ENCODE measurements around the gene LGR5. TPM values are rescaled to one million over a fixed set of nuclear protein-coding genes. Genes with fewer than 3 reads are reported as not detected.
"Not testable (repeated sequence)": the region's sequence is repeated elsewhere in the genome, so short reads cannot be mapped to it uniquely, and the experiment has no call there.

Gene LGR5
- total RNA-seq, 2 experiments from 2014 or later, result not detected

DNA sequence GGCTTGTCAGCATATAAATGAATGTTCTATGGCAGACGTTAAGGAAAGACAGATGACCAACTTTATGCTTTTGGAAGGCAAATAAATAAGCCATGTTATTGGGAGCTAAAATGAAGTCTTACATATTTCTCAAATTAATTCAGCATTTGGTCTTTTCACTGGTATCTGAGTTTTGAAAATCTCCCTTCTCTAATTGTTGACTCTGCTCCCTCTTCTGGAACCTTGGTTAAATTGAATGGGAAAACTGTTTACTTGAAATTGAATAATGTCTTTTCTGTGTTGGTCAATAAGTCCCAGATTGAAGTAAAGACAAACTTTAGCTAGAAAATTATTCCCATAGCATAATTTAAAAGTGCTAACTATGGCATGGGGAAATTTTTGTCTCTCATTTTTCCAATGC is 38.7 kb downstream of the LGR5 start:
- CTCF ChIA-PET, result no interaction called here
- intact Hi-C loops (cut with micrococcal nuclease), result no loop called here
- POLR2A ChIA-PET, result no interaction called here

DNA sequence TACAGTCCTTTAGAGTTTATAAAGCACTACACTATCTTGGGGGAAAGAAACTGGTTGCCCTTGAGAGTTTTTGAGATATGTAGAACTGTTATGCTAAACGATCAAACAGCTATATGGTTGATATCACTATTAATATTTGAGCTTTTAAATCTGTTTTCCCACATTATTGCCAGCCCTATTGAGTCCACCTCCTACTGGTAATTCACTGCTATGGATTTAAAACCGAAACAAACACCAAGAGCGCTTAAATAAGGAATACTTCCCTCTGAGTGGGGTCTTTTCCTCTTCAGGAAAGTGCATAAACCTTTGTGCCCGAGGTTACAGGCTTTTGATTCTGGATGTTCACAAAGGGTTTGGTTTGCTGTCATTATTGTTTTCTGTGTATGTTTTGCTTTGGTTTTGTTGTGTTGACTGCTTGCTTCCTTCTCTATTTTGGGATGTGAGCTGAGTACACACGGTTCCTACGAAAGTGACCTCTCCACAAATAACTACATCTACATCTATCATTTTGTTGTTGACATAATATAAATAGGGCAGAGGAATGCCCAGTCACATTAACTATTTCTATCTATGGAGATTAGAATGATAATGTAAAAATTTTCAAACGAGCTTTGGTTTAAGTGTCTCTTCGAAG is 44.8 kb downstream of the LGR5 start:
- Mint-ChIP-seq H3K27me3 (peaks cover 3% of the 10 kb centered on the region), H3K27ac (no peak overlapping the region), H3K36me3 (ENCODE audit: low read depth) (no peaks in the 10 kb centered on the region), H3K4me1 (ENCODE audit: low read depth) (no peaks in the 10 kb centered on the region), H3K9me3 (no peaks in the 10 kb centered on the region), H3K4me3 (no peak overlapping the region)
- intact Hi-C loops (cut with micrococcal nuclease), result no loop called here
- DNase-seq (no peak), ATAC-seq (no peak)
- ChIA-PET CTCF (no interaction called here), POLR2A (no interaction called here)
- TF ChIP-seq CTCF (IDR thresholded peaks at IDR 0.05), result no peak

More for the DNA sequence above, 38.7 kb downstream of the LGR5 start:
- TF ChIP-seq CTCF (IDR thresholded peaks at IDR 0.05), result no peak
- no peak overlapping the region for H3K4me3 Mint-ChIP-seq
- peaks cover 1% of the 10 kb centered on the region for H3K27me3 Mint-ChIP-seq
- H3K36me3 Mint-ChIP-seq (ENCODE audit: low read depth), result no peaks in the 10 kb centered on the region
- ATAC-seq (no peak), DNase-seq (no peak)
- H3K9me3 Mint-ChIP-seq, result no peaks in the 10 kb centered on the region
- H3K27ac Mint-ChIP-seq, result no peak overlapping the region
- H3K4me1 Mint-ChIP-seq (ENCODE audit: low read depth), result no peaks in the 10 kb centered on the region

DNA sequence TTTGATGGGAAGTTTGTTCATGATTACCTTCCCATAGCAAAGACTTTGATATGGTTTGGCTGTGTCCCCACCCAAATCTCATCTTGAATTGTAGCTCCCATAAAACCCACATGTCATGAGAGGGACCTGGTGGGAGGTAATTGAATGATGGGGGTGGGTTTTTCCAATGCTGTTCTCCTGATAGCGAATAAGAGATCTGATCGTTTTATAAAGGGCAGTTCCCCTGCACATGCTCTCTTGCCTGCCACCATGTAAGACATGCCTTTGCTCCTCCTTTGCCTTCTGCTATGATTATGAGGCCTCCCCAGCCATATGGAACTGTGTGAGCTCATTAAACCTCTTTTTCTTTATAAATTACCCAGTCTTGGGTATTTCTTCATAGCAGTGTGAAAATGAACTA is 51.2 kb downstream of the LGR5 start:
- H3K36me3 Mint-ChIP-seq (ENCODE audit: low read depth); CTCF ChIA-PET; H3K27ac Mint-ChIP-seq; intact Hi-C loops (cut with micrococcal nuclease); H3K4me3 Mint-ChIP-seq; H3K4me1 Mint-ChIP-seq (ENCODE audit: low read depth); H3K9me3 Mint-ChIP-seq; DNase-seq; POLR2A ChIA-PET; ATAC-seq; H3K27me3 Mint-ChIP-seq: not testable (repeated sequence)

DNA sequence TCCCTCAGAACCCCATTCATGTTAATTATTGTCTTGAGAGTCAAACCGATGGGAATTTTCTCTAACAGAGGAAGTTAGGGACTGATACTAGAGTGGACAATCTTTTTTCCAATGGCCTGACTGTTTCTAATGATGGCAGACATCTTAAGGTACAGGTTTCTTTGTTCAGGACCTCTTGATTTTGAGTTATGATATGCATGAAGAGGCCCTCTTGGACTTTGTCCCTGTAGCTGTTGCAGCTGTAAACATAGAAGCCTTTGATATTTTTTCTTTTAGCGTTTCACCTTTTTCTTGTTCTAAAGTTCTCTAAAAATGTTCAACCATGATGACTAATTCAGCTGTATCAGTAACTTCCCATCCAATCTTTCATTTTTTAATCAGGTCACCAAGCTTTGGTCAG is 53.0 kb downstream of the LGR5 start:
- TF ChIP-seq CTCF (IDR thresholded peaks at IDR 0.05), result no peak
- ChIA-PET POLR2A (no interaction called here), CTCF (no interaction called here)
- Mint-ChIP-seq H3K4me1 (ENCODE audit: low read depth) (no peaks in the 10 kb centered on the region), H3K27me3 (no peaks in the 10 kb centered on the region), H3K9me3 (peaks cover 2% of the 10 kb centered on the region), H3K27ac (no peak overlapping the region), H3K36me3 (ENCODE audit: low read depth) (no peaks in the 10 kb centered on the region), H3K4me3 (no peak overlapping the region)
- intact Hi-C loops (cut with micrococcal nuclease), result no loop called here
- ATAC-seq (no peak), DNase-seq (no peak)

- DNase-seq, result no peak
- intact Hi-C loops (cut with micrococcal nuclease), result no loop called here
- Mint-ChIP-seq H3K4me3 (no peak overlapping the region), H3K36me3 (ENCODE audit: low read depth) (no peaks in the 10 kb centered on the region), H3K27ac (no peak overlapping the region), H3K27me3 (no peaks in the 10 kb centered on the region), H3K4me1 (ENCODE audit: low read depth) (peaks cover 6% of the 10 kb centered on the region), H3K9me3 (no peaks in the 10 kb centered on the region)
- TF ChIP-seq CTCF (IDR thresholded peaks at IDR 0.05), result no peak
- POLR2A ChIA-PET, result no interaction called here
- ATAC-seq, result no peak
- CTCF ChIA-PET, result no interaction called here
Observed at GRCh38 chr12:71499834-71500233, 60.2 kb downstream of the LGR5 start.

Data from activated CD8-positive, alpha-beta T cell treated with anti-CD3 and anti-CD28 coated beads for 36 hours (primary cell).